SK-N-SH (cell line): ENCODE results near the gene LSM7. TPM values are rescaled to one million over a fixed set of nuclear protein-coding genes. Genes with fewer than 3 reads are reported as not detected.

Experiments
- CTCF ChIA-PET: fragments of 300-600, 350-600 bp; formaldehyde crosslinking; extraction: SDS; loops from one replicate; lab custom pipeline; 2021; lab: Yijun Ruan, JAX
- POLR2A ChIA-PET: fragments of 350-600 bp; sonication (Branson Sonifier 250); formaldehyde crosslinking; extraction: SDS; loops from one replicate; lab custom pipeline; 2020; ENCODE audit warnings: antibody characterized with exemption, inconsistent platforms; lab: Yijun Ruan, JAX
- DNase-seq: peaks from one replicate; pipeline ENCODE4 v3.0.0; 2012
- H2AFZ ChIP-seq: fragments of 200-600 bp; sonication (generic); 2 replicates; pipeline ENCODE4 v1.8.1; 2016; ENCODE audit warnings: antibody characterized with exemption, mild to moderate bottlenecking, low read depth
- H3F3A ChIP-seq: fragments of 200-600 bp; sonication (generic); replicated peaks from 2 replicates; pipeline ENCODE3; 2016; ENCODE audit warnings: antibody characterized with exemption, mild to moderate bottlenecking; ENCODE audit not compliant: insufficient read depth
- H3K27ac ChIP-seq, 2 experiments: fragments of 200-500 bp in 1 of 2; fragments of 200-600 bp in 1 of 2; sonication (Bioruptor generic) in 1 of 2; sonication (generic), shearing (Covaris generic) in 1 of 2; 2 replicates each; pipeline versions ENCODE4 v1.5.1 to v1.6.1; 2014 to 2016; ENCODE audit warnings: low read depth in 2 of 2, inconsistent platforms in 1 of 2, low read length in 1 of 2, mild to moderate bottlenecking in 1 of 2, mixed read lengths in 1 of 2
- H3K27me3 ChIP-seq: fragments of 200-600 bp; sonication (generic), shearing (Covaris generic); 2 replicates; pipeline ENCODE4 v1.6.1; 2016; ENCODE audit warnings: mixed run types; ENCODE audit not compliant: insufficient read depth
- H3K36me3 ChIP-seq, 2 experiments: fragments of 200-500 bp in 1 of 2; fragments of 200-600 bp in 1 of 2; sonication (Bioruptor generic) in 1 of 2; sonication (generic) in 1 of 2; replicated peaks in 1 of 2; 2 replicates each; pipeline versions ENCODE3 to v1.5.1; 2014 to 2016; ENCODE audit warnings: low read length in 1 of 2, mild to moderate bottlenecking in 1 of 2; ENCODE audit not compliant: insufficient read depth in 2 of 2, control insufficient read depth in 1 of 2
- H3K4me1 ChIP-seq, 2 experiments: fragments of 200-500 bp in 1 of 2; fragments of 200-600 bp in 1 of 2; sonication (Bioruptor generic) in 1 of 2; sonication (generic), shearing (Covaris generic) in 1 of 2; 2 replicates each; pipeline versions ENCODE4 v1.5.1 to v1.6.1; 2014 to 2016; ENCODE audit warnings: low read depth in 1 of 2, low read length in 1 of 2, mixed run types in 1 of 2; ENCODE audit not compliant: insufficient read depth in 2 of 2, control insufficient read depth in 1 of 2
- H3K4me2 ChIP-seq: fragments of 200-600 bp; sonication (generic), shearing (Covaris generic); 2 replicates; pipeline ENCODE4 v1.6.1; 2017; ENCODE audit warnings: mixed run types
- H3K4me3 ChIP-seq, 2 experiments: fragments of 200-500 bp in 1 of 2; fragments of 200-600 bp in 1 of 2; sonication (Bioruptor generic) in 1 of 2; sonication (generic), shearing (Covaris generic) in 1 of 2; 2 replicates each; pipeline versions ENCODE4 v1.5.1 to v1.8.1; 2014 to 2016; ENCODE audit warnings: low read depth in 2 of 2, inconsistent platforms in 1 of 2, low read length in 1 of 2, mild to moderate bottlenecking in 1 of 2, mixed read lengths in 1 of 2, moderate library complexity in 1 of 2
- H3K79me2 ChIP-seq: fragments of 200-600 bp; sonication (generic); 2 replicates; pipeline ENCODE4 v1.8.1; 2017; ENCODE audit warnings: mild to moderate bottlenecking; ENCODE audit not compliant: insufficient read depth
- H3K9ac ChIP-seq: fragments of 200-600 bp; sonication (generic); 2 replicates; pipeline ENCODE4 v1.6.1; 2017; ENCODE audit warnings: mixed run types
- H3K9me2 ChIP-seq: fragments of 200-600 bp; sonication (generic); 2 replicates; pipeline ENCODE4 v1.6.1; 2017; ENCODE audit warnings: mixed run types
- H3K9me3 ChIP-seq: fragments of 200-600 bp; sonication (generic); 2 replicates; pipeline ENCODE4 v1.6.1; 2017; ENCODE audit warnings: mixed run types, mild to moderate bottlenecking, moderate library complexity
- H4K20me1 ChIP-seq: fragments of 200-600 bp; sonication (generic); 2 replicates; pipeline ENCODE4 v1.6.1; 2017; ENCODE audit warnings: mild to moderate bottlenecking, mixed run types; ENCODE audit not compliant: insufficient read depth
- EP300 ChIP-seq, 2 experiments: IDR thresholded peaks; 2 replicates each; pipeline versions ENCODE4 v1.4.0 to v1.6.1; 2012; ENCODE audit warnings: borderline replicate concordance in 1 of 2, low read depth in 1 of 2, low read length in 1 of 2
- EZH2phosphoT487 ChIP-seq: fragments of 200-600 bp; sonication (generic); IDR thresholded peaks from 2 replicates; pipeline ENCODE4 v1.6.1; 2017; ENCODE audit warnings: low read depth, mixed run types, mild to moderate bottlenecking, antibody characterized with exemption, moderate library complexity, borderline replicate concordance
- FOXJ3 ChIP-seq: sonication (generic); formaldehyde crosslinking; IDR thresholded peaks from 2 replicates; pipeline ENCODE4 v1.5.1; 2020; ENCODE audit warnings: mild to moderate bottlenecking, missing genetic modification reagents
- JUND ChIP-seq: IDR thresholded peaks from 2 replicates; pipeline ENCODE4 v1.4.0; 2012
- MXI1 ChIP-seq: IDR thresholded peaks from 2 replicates; pipeline ENCODE4 v1.6.1; 2012; ENCODE audit warnings: mild to moderate bottlenecking, low read depth, low read length, improper control_type of control experiment
- POLR2AphosphoS5 ChIP-seq: IDR thresholded peaks from 2 replicates; pipeline ENCODE4 v1.6.1; 2012; ENCODE audit warnings: low read depth, low read length
- RCOR1 ChIP-seq: fragments of 150-350 bp; IDR thresholded peaks from 2 replicates; pipeline ENCODE4 v1.6.1; 2017; ENCODE audit warnings: antibody characterized with exemption, low read length
- TAF1 ChIP-seq: IDR thresholded peaks from 2 replicates; pipeline ENCODE4 v1.6.1; 2012; ENCODE audit warnings: low read depth, mild to moderate bottlenecking, low read length, moderate library complexity, borderline replicate concordance
- TCF12 ChIP-seq: IDR thresholded peaks from 2 replicates; pipeline ENCODE4 v1.4.0; 2012
- TEAD4 ChIP-seq: IDR thresholded peaks from 2 replicates; pipeline ENCODE4 v1.4.0; 2012; ENCODE audit warnings: mild to moderate bottlenecking, borderline replicate concordance; ENCODE audit not compliant: insufficient read depth
- YY1 ChIP-seq: IDR thresholded peaks from 2 replicates; pipeline ENCODE4 v1.4.0; 2012; ENCODE audit warnings: low read depth, mild to moderate bottlenecking
- whole genome bisulfite sequencing: methylation state at CpG from one replicate; pipeline ENCODE4 v1.1.6; 2017; ENCODE audit warnings: low lambda C conversion rate; 5-methylcytosine and 5-hydroxymethylcytosine counted together
- polyA plus RNA-seq, 3 experiments: library from polyadenylated mRNA; depleted of rRNA; stranded (reverse); fragments of >200 nt; gene quantifications; 2 replicates each; pipeline ENCODE4 v1.2.3, GENCODE V29; 2012
- TF ChIP-seq, protein P1 (sequence below): IDR thresholded peaks from 2 replicates; pipeline ENCODE4 v1.4.0; 2012; ENCODE audit warnings: low read depth, borderline replicate concordance
- TF ChIP-seq, protein P2 (sequence below): IDR thresholded peaks from 2 replicates; pipeline ENCODE4 v1.4.0; 2012; ENCODE audit warnings: low read depth

Gene LSM7
- polyA plus RNA-seq, 1 of the 3 experiments (the other 2 are of a cell fraction), result 1,193 TPM

DNA sequence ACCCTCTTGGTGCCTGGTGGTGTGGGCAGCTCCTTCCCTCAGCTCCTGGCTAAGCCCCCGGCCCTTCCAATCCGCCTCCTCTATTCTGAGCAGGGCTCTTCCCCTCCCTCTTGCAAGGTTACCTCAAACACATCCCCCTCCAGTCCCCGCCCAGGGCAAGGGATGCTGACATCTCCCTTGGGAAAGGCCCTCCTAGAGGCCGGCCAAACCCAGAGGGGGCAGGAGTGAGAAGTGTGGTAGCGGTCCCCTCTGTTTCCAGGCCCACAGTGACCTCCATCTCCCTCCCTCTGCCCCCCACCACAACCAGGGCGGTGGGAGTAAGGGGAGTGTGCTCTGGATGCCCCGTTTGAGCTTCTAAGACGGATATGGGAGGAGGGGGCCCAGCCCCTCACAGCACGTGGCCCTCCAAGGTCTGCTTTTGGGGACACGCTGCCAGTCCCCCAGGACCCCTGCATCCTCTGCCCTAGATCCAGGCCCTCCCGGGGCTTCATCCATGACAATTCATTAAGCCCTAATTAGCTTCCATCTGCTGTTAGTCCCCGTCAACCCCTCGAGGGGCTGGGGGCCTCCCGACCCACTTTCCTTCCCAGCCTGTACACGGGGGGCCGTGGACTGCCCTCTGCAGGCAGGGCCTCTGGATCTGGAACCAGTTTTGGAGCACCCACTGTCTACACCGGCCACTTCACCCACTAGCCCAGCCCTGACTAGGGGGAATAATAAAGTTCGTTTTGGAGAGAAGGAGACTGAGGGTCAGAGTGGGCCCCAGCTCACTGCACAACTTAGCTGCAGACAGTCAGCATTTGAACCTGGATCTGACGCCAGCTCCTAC lies 22.7 kb downstream of the LSM7 start:
- Histone ChIP-seq H3K79me2 (no peaks in the 10 kb centered on the region), H3K4me2 (no peak overlapping the region), H3K36me3 (no peaks in the 10 kb centered on the region), H4K20me1 (no peaks in the 10 kb centered on the region), H3F3A (peaks cover 6% of the 10 kb centered on the region), H3K9ac (no peak overlapping the region), H3K4me3 (no peak overlapping the region), H3K27me3 (no peaks in the 10 kb centered on the region; the same call in 1 of the 2 replicates), H3K9me2 (no peaks in the 10 kb centered on the region), H3K9me3 (no peaks in the 10 kb centered on the region), H3K27ac (no peak overlapping the region), H3K4me1 (peaks cover 0 to 16% of the 10 kb centered on the region in 2 experiments; a peak in 1 of 4 replicates), H2AFZ (no peak overlapping the region)
- TF ChIP-seq TAF1 (no peak), EZH2phosphoT487 (no peak), EP300 (IDR thresholded peaks at IDR 0.05; ENCODE audit: borderline replicate concordance in 1 of 2, low read depth in 1 of 2, low read length in 1 of 2) (no peak), FOXJ3 (CRISPR knock-in tag) (no peak), YY1 (no peak), MXI1 (no peak), TCF12 (no peak)
- TF ChIP-seq, protein P1, sequence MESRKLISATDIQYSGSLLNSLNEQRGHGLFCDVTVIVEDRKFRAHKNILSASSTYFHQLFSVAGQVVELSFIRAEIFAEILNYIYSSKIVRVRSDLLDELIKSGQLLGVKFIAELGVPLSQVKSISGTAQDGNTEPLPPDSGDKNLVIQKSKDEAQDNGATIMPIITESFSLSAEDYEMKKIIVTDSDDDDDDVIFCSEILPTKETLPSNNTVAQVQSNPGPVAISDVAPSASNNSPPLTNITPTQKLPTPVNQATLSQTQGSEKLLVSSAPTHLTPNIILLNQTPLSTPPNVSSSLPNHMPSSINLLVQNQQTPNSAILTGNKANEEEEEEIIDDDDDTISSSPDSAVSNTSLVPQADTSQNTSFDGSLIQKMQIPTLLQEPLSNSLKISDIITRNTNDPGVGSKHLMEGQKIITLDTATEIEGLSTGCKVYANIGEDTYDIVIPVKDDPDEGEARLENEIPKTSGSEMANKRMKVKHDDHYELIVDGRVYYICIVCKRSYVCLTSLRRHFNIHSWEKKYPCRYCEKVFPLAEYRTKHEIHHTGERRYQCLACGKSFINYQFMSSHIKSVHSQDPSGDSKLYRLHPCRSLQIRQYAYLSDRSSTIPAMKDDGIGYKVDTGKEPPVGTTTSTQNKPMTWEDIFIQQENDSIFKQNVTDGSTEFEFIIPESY, result no peak
- ChIA-PET POLR2A (interaction anchor here (1.2 to 1.3 kb wide), 2 partner anchors 10 to 11 kb away, joined by 3 to 4 read pairs; no protein-coding TSS in a partner anchor), CTCF (interaction anchor here (0.9 to 3.7 kb wide), 6 partner anchors 10 to 149 kb away, joined by 3 to 19 read pairs (median 4); partner anchors contain the start of gene PLEKHJ1)
- WGBS, result 82% methylated on average over 17 of the region's 19 CpGs
- DNase-seq, result no peak

DNA sequence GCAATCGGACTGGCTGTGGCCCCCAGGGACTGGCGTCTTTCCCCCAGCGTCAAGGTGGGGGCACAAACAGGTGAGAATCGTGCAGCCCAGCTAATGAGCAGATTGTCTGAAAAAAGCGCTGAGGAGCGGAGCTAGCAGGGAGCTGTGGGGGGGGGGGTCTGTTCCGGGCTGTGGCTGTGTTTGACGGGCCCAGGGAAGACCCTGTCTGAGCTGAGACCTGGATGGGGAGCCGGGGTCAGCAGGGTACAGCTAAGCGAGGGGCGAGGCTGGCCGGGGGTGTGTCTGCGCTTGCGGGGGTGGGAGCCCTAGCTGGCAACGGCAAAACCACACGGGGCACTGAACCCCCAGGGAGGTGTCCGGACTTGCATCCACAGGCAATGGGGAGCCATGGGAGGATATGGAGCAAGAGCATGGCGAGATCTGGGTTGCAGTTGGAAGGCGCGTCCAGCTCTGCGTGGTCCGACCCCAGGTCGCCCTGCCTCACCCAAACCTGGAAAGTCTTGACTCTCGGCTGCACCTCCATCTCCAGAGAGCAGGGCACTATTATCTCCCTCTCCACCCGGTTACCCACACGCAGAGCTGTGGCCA lies 25.1 kb downstream of the LSM7 start:
- 77% methylated on average over 11 of the region's 26 CpGs for WGBS
- H3K4me1 ChIP-seq, result peaks cover 0 to 2% of the 10 kb centered on the region in 2 experiments; a peak in 1 of 4 replicates

More for the DNA sequence above, 25.1 kb downstream of the LSM7 start:
- H3K79me2 ChIP-seq, result no peaks in the 10 kb centered on the region
- H3K9me2 ChIP-seq, result no peaks in the 10 kb centered on the region
- CTCF ChIA-PET, result interaction anchor here (1.2 to 3.0 kb wide), 3 partner anchors 9 to 73 kb away, joined by 3 to 15 read pairs (median 5); no protein-coding TSS in a partner anchor
- H2AFZ ChIP-seq, result no peak overlapping the region
- no peak overlapping the region for H3K27ac ChIP-seq
- H3K4me3 ChIP-seq, result no peak overlapping the region
- H3K9me3 ChIP-seq, result no peaks in the 10 kb centered on the region
- TF ChIP-seq EZH2phosphoT487 (no peak), JUND (no peak), TEAD4 (no peak), RCOR1 (no peak), POLR2AphosphoS5 (no peak), TAF1 (no peak)
- TF ChIP-seq, protein P2, sequence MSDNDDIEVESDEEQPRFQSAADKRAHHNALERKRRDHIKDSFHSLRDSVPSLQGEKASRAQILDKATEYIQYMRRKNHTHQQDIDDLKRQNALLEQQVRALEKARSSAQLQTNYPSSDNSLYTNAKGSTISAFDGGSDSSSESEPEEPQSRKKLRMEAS, result no peak
- TF ChIP-seq, all 33 proteins: peak for 0
- no peaks in the 10 kb centered on the region for H3K36me3 ChIP-seq
- H4K20me1 ChIP-seq, result no peaks in the 10 kb centered on the region
- H3K27me3 ChIP-seq, result no peaks in the 10 kb centered on the region; the same call in 1 of the 2 replicates
- H3K4me2 ChIP-seq, result no peak overlapping the region
- POLR2A ChIA-PET, result interaction anchor here (0.6 to 1.8 kb wide), 3 partner anchors 12 to 53 kb away, joined by 3 to 4 read pairs (median 4); no protein-coding TSS in a partner anchor
- H3F3A ChIP-seq, result no peaks in the 10 kb centered on the region
- DNase-seq, result no peak
- H3K9ac ChIP-seq, result no peak overlapping the region
